DOHH2 (cell line): Measurements from ENCODE around the gene TMEM97.

Experiments
- H3F3A ChIP-seq: fragments of 200-600 bp; sonication (generic), shearing (Covaris generic); 2 replicates; pipeline ENCODE4 v1.6.0; 2016; ENCODE audit warnings: antibody characterized with exemption, mild to moderate bottlenecking; ENCODE audit not compliant: control insufficient read depth, insufficient read depth
- H3K27ac ChIP-seq: fragments of 200-600 bp; sonication (generic); 2 replicates; pipeline ENCODE4 v1.5.1; 2014; ENCODE audit warnings: low read depth, mild to moderate bottlenecking, low read length, moderate library complexity
- H3K27me3 ChIP-seq: fragments of 200-600 bp; sonication (generic); 2 replicates; pipeline ENCODE4 v1.6.1; 2014; ENCODE audit warnings: mild to moderate bottlenecking, low read length, mixed read lengths; ENCODE audit not compliant: control insufficient read depth
- H3K36me3 ChIP-seq: fragments of 200-600 bp; sonication (generic); 2 replicates; pipeline ENCODE4 v1.6.1; 2014; ENCODE audit warnings: mild to moderate bottlenecking, low read length, moderate library complexity, mixed read lengths; ENCODE audit not compliant: control insufficient read depth
- H3K4me1 ChIP-seq: fragments of 200-600 bp; sonication (generic); 2 replicates; pipeline ENCODE4 v1.6.1; 2014; ENCODE audit warnings: mild to moderate bottlenecking, low read length, mixed read lengths; ENCODE audit not compliant: control insufficient read depth
- H3K4me2 ChIP-seq: fragments of 200-600 bp; sonication (generic); 2 replicates; pipeline ENCODE4 v1.6.0; 2014; ENCODE audit warnings: mild to moderate bottlenecking, low read length, moderate library complexity
- H3K4me3 ChIP-seq: fragments of 200-600 bp; sonication (generic); 2 replicates; pipeline ENCODE4 v1.5.1; 2014; ENCODE audit warnings: mild to moderate bottlenecking, low read length, mixed read lengths
- H3K79me2 ChIP-seq: fragments of 200-600 bp; sonication (generic); 2 replicates; pipeline ENCODE4 v1.6.1; 2014; ENCODE audit warnings: mild to moderate bottlenecking, low read length, mixed read lengths; ENCODE audit not compliant: control insufficient read depth
- H3K9me2 ChIP-seq: fragments of 200-600 bp; sonication (generic); replicated peaks from 2 replicates; pipeline ENCODE4 v1.6.1; 2014; ENCODE audit warnings: mild to moderate bottlenecking, low read length, mixed read lengths; ENCODE audit not compliant: control insufficient read depth
- H3K9me3 ChIP-seq: fragments of 200-600 bp; sonication (generic); 2 replicates; pipeline ENCODE4 v1.6.1; 2014; ENCODE audit warnings: antibody characterized with exemption, low read length, mixed read lengths; ENCODE audit not compliant: control insufficient read depth, insufficient read depth
- H4K20me1 ChIP-seq: fragments of 200-600 bp; sonication (generic); 2 replicates; pipeline ENCODE4 v1.6.0; 2014; ENCODE audit warnings: low read depth, mild to moderate bottlenecking, antibody characterized with exemption, low read length, moderate library complexity; ENCODE audit not compliant: control insufficient read depth, insufficient read depth
- CTCF ChIP-seq: fragments of 200-600 bp; sonication (generic); IDR thresholded peaks from one replicate; pipeline ENCODE4 v1.5.1; 2014; ENCODE audit warnings: antibody characterized with exemption, mild to moderate bottlenecking, low read depth, low read length; ENCODE audit not compliant: poor library complexity, severe bottlenecking
- EZH2phosphoT487 ChIP-seq: fragments of 200-600 bp; sonication (generic); IDR thresholded peaks from 2 replicates; pipeline ENCODE4 v1.6.1; 2017; ENCODE audit warnings: borderline replicate concordance, mild to moderate bottlenecking, antibody characterized with exemption, low read length, moderate library complexity, mixed read lengths

The TMEM97 gene

GRCh38 chr17:28342313-28342712 is 23.3 kb downstream of the TMEM97 start:
- H3K27ac ChIP-seq: no peak overlapping the region
- H3K9me3 ChIP-seq: no peaks in the 10 kb centered on the region
- TF ChIP-seq EZH2phosphoT487: no peak
- no peak for TF ChIP-seq CTCF
- no peaks in the 10 kb centered on the region for H3K27me3 ChIP-seq
- H3K9me2 ChIP-seq: no peaks in the 10 kb centered on the region
- no peak overlapping the region for H3K4me2 ChIP-seq
- peaks cover 52% of the 10 kb centered on the region for H3K36me3 ChIP-seq
- H3F3A ChIP-seq: peaks cover 7% of the 10 kb centered on the region; the same call in 1 of the 2 replicates
- H3K4me1 ChIP-seq: peaks cover 3% of the 10 kb centered on the region; the same call in 1 of the 2 replicates
- H3K79me2 ChIP-seq: peaks cover 13% of the 10 kb centered on the region
- 0 out of 2 replicates have a peak, but pooled peaks cover 3% of the 10 kb centered on the region for H4K20me1 ChIP-seq
- H3K4me3 ChIP-seq: no peak overlapping the region

GRCh38 chr17:28343491-28343932 is 24.5 kb downstream of the TMEM97 start:
- Histone ChIP-seq H3K9me2 (no peaks in the 10 kb centered on the region), H4K20me1 (0 out of 2 replicates have a peak, but pooled peaks cover 2% of the 10 kb centered on the region), H3F3A (peaks cover 7% of the 10 kb centered on the region; the same call in 1 of the 2 replicates), H3K79me2 (peaks cover 4% of the 10 kb centered on the region; the same call in 1 of the 2 replicates), H3K36me3 (peaks cover 64% of the 10 kb centered on the region), H3K27me3 (no peaks in the 10 kb centered on the region), H3K4me1 (peaks cover 3% of the 10 kb centered on the region; the same call in 1 of the 2 replicates), H3K9me3 (no peaks in the 10 kb centered on the region), H3K4me3 (no peak overlapping the region), H3K4me2 (no peak overlapping the region), H3K27ac (no peak overlapping the region)
- no peak for TF ChIP-seq EZH2phosphoT487

- H3K27me3 ChIP-seq: no peaks in the 10 kb centered on the region
- H3K4me2 ChIP-seq: no peak overlapping the region
- H3K4me3 ChIP-seq: no peak overlapping the region
- no peaks in the 10 kb centered on the region for H4K20me1 ChIP-seq
- H3K36me3 ChIP-seq: peaks cover 69% of the 10 kb centered on the region
- H3F3A ChIP-seq: peaks cover 7% of the 10 kb centered on the region; the same call in 1 of the 2 replicates
- H3K79me2 ChIP-seq: 0 out of 2 replicates have a peak, but pooled peaks cover 2% of the 10 kb centered on the region
- no peaks in the 10 kb centered on the region for H3K9me2 ChIP-seq
- H3K4me1 ChIP-seq: peaks cover 3% of the 10 kb centered on the region; the same call in 1 of the 2 replicates
- H3K9me3 ChIP-seq: no peaks in the 10 kb centered on the region
- no peak for TF ChIP-seq CTCF
- no peak for TF ChIP-seq EZH2phosphoT487
- no peak overlapping the region for H3K27ac ChIP-seq
These were observed 25.0 kb downstream of the TMEM97 start for GRCh38 chr17:28344011-28344410.

GRCh38 chr17:28344435-28344901 is 25.5 kb downstream of the TMEM97 start:
- no peak overlapping the region for H3K27ac ChIP-seq
- TF ChIP-seq EZH2phosphoT487: no peak
- TF ChIP-seq CTCF: no peak
- no peaks in the 10 kb centered on the region for H3K79me2 ChIP-seq
- H3K9me2 ChIP-seq: no peaks in the 10 kb centered on the region
- H3K36me3 ChIP-seq: peaks cover 73% of the 10 kb centered on the region
- no peaks in the 10 kb centered on the region for H3K9me3 ChIP-seq
- H3K27me3 ChIP-seq: no peaks in the 10 kb centered on the region
- no peak overlapping the region for H3K4me3 ChIP-seq
- H3K4me2 ChIP-seq: no peak overlapping the region
- no peaks in the 10 kb centered on the region for H4K20me1 ChIP-seq
- peaks cover 7% of the 10 kb centered on the region; the same call in 1 of the 2 replicates for H3F3A ChIP-seq
- H3K4me1 ChIP-seq: peaks cover 3% of the 10 kb centered on the region; the same call in 1 of the 2 replicates
